ENCODE results near the gene PCP2.

The PCP2 gene

DNA sequence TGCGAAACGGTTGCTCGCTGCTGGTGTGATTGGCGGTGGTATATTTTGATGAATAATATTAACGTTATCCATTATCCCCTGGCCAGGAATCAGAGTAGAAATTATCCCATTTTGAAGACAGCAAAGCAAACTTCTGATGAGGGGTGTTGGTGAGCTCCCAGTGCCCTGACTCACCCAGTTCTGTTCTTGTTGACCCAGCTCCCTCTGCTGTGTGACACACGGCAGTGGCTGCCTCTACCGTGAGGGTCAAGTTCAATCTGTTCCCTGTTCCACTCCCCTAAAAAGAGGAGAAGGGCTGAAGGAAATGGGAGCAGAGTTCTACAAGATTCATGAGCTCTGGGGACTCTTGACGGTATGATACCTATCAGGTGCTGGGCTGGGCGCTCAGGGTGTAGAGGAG, 35.8 kb downstream of the PCP2 start:
- Histone ChIP-seq H3K4me3 (replicated peaks; ENCODE audit: low read depth, low read length) (no peak overlapping the region), H3K27me3 (replicated peaks; ENCODE audit: control insufficient read depth, insufficient read depth, low read length) (no peaks in the 10 kb centered on the region), H3K36me3 (ENCODE audit: control insufficient read depth, insufficient read depth, low read length) (no peaks in the 10 kb centered on the region)
- TF ChIP-seq CTCF (IDR thresholded peaks at IDR 0.05; ENCODE audit: insufficient read depth, low read length, poor library complexity, severe bottlenecking) = no peak
- no peak for DNase-seq (ENCODE audit: extremely low read depth, insufficient read length)

- peak overlapping the region; percentile 67 for H3K4me3 ChIP-seq (replicated peaks; ENCODE audit: low read depth, low read length)
- no peaks in the 10 kb centered on the region for H3K36me3 ChIP-seq (ENCODE audit: control insufficient read depth, insufficient read depth, low read length)
- H3K27me3 ChIP-seq (replicated peaks; ENCODE audit: control insufficient read depth, insufficient read depth, low read length) = no peaks in the 10 kb centered on the region
- TF ChIP-seq CTCF (IDR thresholded peaks at IDR 0.05; ENCODE audit: insufficient read depth, low read length, poor library complexity, severe bottlenecking) = peak; percentile 35
- DNase-seq (ENCODE audit: extremely low read depth, insufficient read length) = no peak
These were observed 37.1 kb downstream of the PCP2 start for GRCh38 chr19:7596211-7596937.

- Histone ChIP-seq H3K36me3 (ENCODE audit: control insufficient read depth, insufficient read depth, low read length) (no peaks in the 10 kb centered on the region), H3K4me3 (replicated peaks; ENCODE audit: low read depth, low read length) (peak within 1 kb of the TSS; percentile 67), H3K27me3 (replicated peaks; ENCODE audit: control insufficient read depth, insufficient read depth, low read length) (no peaks in the 10 kb centered on the region)
- TF ChIP-seq CTCF (IDR thresholded peaks at IDR 0.05; ENCODE audit: insufficient read depth, low read length, poor library complexity, severe bottlenecking) = no peak
- DNase-seq (ENCODE audit: extremely low read depth, insufficient read length) = peak; percentile 52
These were observed 37.9 kb downstream of the PCP2 start, which contains the start of gene CAMSAP3 for GRCh38 chr19:7595466-7596133. Gene CAMSAP3, plus strand, starts transcription at chr19:7595863. Its CDS starts 140 bp downstream, at chr19:7596003.

GRCh38 chr19:7590256-7590655, 43.3 kb downstream of the PCP2 start:
- Histone ChIP-seq H3K36me3 (ENCODE audit: control insufficient read depth, insufficient read depth, low read length) (no peaks in the 10 kb centered on the region), H3K4me3 (replicated peaks; ENCODE audit: low read depth, low read length) (no peak overlapping the region), H3K27me3 (replicated peaks; ENCODE audit: control insufficient read depth, insufficient read depth, low read length) (no peaks in the 10 kb centered on the region)
- no peak for DNase-seq (ENCODE audit: extremely low read depth, insufficient read length)
- TF ChIP-seq CTCF (IDR thresholded peaks at IDR 0.05; ENCODE audit: insufficient read depth, low read length, poor library complexity, severe bottlenecking) = no peak

- no peaks in the 10 kb centered on the region for H3K27me3 ChIP-seq (replicated peaks; ENCODE audit: control insufficient read depth, insufficient read depth, low read length)
- H3K36me3 ChIP-seq (ENCODE audit: control insufficient read depth, insufficient read depth, low read length) = no peaks in the 10 kb centered on the region
- no peak for DNase-seq (ENCODE audit: extremely low read depth, insufficient read length)
- no peak for TF ChIP-seq CTCF (IDR thresholded peaks at IDR 0.05; ENCODE audit: insufficient read depth, low read length, poor library complexity, severe bottlenecking)
- H3K4me3 ChIP-seq (replicated peaks; ENCODE audit: low read depth, low read length) = no peak overlapping the region
These were observed 43.7 kb downstream of the PCP2 start for GRCh38 chr19:7589822-7590221.

All from GM06990 (cell line).